22Rv1 (cell line): ENCODE results near the gene TLCD3B.

Experiments used
- CTCF ChIP-seq: fragments of 450-650 bp; IDR thresholded peaks from 2 replicates; pipeline ENCODE4 v1.5.1; 2017; ENCODE audit warnings: mild to moderate bottlenecking
- ZFX ChIP-seq: fragments of 450-650 bp; IDR thresholded peaks from 2 replicates; pipeline ENCODE4 v1.6.1; 2017; ENCODE audit warnings: antibody characterized with exemption, borderline replicate concordance

- TF ChIP-seq CTCF (no peak), ZFX (no peak)
These were observed 12.3 kb downstream of the TLCD3B start for GRCh38 chr16:30018731-30019158.
